CD4-positive, alpha-beta T cell treated with Interleukin-1 beta for 1 hour (primary cell): ENCODE results near the gene NUDT4.
A peak's percentile ranks its signal among the peaks of the same experiment; 100 is the strongest.

Source experiments
- DNase-seq, 2 donors: peaks; one replicate each; pipeline ENCODE4 v3.0.0-alpha.2; 2020 to 2022

Gene NUDT4

GRCh38 chr12:93377252-93378195, at the start of gene NUDT4:
Gene NUDT4 (plus strand): TSS chr12:93377925. CDS start chr12:93378323, 398 bp downstream.
- peak; percentile 95 to 97 for DNase-seq

GRCh38 chr12:93333054-93333453, 44.7 kb upstream of the NUDT4 start:
- no peak for DNase-seq

GRCh38 chr12:93333828-93334227, 43.9 kb upstream of the NUDT4 start:
- no peak for DNase-seq

- DNase-seq = no peak
Measured at GRCh38 chr12:93335603-93336162, 42.0 kb upstream of the NUDT4 start.

GRCh38 chr12:93336291-93336741, 41.4 kb upstream of the NUDT4 start:
- no peak for DNase-seq

GRCh38 chr12:93338598-93338997, 39.1 kb upstream of the NUDT4 start:
- no peak for DNase-seq

- no peak for DNase-seq
Measured at GRCh38 chr12:93339695-93340094, 38.0 kb upstream of the NUDT4 start.

GRCh38 chr12:93341409-93342049, 36.2 kb upstream of the NUDT4 start:
- DNase-seq = no peak

- DNase-seq = no peak
Measured at GRCh38 chr12:93347054-93347785, 30.5 kb upstream of the NUDT4 start.

- DNase-seq = no peak
Measured at GRCh38 chr12:93348575-93349435, 28.9 kb upstream of the NUDT4 start.

- DNase-seq = no peak
Measured at GRCh38 chr12:93351726-93352125, 26.0 kb upstream of the NUDT4 start.

GRCh38 chr12:93352321-93352720, 25.4 kb upstream of the NUDT4 start:
- no peak for DNase-seq

- no peak for DNase-seq
Measured at GRCh38 chr12:93356214-93356613, 21.5 kb upstream of the NUDT4 start.

- DNase-seq = no peak
Measured at GRCh38 chr12:93358058-93358457, 19.7 kb upstream of the NUDT4 start.

- DNase-seq = no peak
Measured at GRCh38 chr12:93358821-93359220, 18.9 kb upstream of the NUDT4 start.

- DNase-seq = no peak
Measured at GRCh38 chr12:93360688-93361087, 17.0 kb upstream of the NUDT4 start.

GRCh38 chr12:93361151-93361919, 16.4 kb upstream of the NUDT4 start:
- DNase-seq = no peak

GRCh38 chr12:93363841-93364297, 13.9 kb upstream of the NUDT4 start:
- peak in 1 of 2 donors; percentile 25 for DNase-seq

- DNase-seq = no peak
Measured at GRCh38 chr12:93365616-93366405, 11.9 kb upstream of the NUDT4 start.

GRCh38 chr12:93366422-93366821, 11.3 kb upstream of the NUDT4 start:
- DNase-seq = no peak
